8988T (cell line): Measurements from ENCODE around the gene RBMS3.

Experiments used
- DNase-seq: peaks from one replicate; pipeline ENCODE4 v3.0.0; 2011

RBMS3 gene

DNA sequence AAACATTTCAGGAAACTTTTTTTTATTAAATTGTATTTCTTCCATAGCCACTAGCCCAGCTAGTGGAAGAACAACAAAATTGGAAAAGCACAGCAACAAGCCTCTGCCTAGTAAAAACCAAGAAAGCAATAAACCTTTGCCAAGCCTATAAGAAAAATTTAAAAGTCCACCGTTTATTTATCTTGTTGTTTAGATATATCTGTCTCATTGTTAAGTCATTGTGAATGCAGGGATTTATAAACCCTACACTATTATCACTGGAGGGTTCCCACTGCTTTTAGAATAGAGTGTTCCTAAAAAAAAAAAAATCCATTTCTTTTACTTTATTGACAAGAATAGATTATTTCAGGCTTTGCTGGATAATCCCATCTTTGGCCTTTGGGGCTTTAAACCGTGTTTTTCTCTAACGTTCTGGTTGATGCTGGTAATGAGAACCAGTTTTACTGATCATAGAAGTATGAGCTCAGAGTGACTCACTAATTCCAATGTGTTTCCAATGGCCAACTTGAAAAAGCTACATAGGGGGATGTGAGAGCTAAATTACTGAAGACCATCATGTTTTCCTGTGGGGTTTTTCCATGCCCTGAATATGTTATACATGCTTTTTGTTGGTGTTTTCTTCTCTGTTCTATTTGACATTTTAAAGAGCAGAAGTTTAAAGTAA, 634.1 kb downstream of the RBMS3 start:
- no peak for DNase-seq

DNA sequence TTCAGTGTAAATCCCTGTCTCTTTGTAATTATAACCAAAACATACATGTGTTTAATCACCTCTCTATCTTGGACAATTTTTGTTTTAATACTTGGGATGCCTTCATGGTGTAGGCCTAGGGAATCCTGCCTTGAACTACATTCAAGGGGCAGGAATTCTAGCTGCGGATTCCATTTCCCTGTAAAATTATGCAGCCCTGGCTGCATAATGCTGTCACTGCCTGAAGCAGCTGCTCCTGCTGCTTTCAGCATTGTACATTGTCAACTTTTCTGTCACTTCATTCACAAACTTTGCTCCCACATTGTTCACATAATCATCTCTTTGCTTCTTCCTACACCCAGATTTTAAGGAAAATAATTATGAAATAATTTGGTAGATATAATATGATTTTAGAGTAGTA, 638.7 kb downstream of the RBMS3 start:
- no peak for DNase-seq

DNA sequence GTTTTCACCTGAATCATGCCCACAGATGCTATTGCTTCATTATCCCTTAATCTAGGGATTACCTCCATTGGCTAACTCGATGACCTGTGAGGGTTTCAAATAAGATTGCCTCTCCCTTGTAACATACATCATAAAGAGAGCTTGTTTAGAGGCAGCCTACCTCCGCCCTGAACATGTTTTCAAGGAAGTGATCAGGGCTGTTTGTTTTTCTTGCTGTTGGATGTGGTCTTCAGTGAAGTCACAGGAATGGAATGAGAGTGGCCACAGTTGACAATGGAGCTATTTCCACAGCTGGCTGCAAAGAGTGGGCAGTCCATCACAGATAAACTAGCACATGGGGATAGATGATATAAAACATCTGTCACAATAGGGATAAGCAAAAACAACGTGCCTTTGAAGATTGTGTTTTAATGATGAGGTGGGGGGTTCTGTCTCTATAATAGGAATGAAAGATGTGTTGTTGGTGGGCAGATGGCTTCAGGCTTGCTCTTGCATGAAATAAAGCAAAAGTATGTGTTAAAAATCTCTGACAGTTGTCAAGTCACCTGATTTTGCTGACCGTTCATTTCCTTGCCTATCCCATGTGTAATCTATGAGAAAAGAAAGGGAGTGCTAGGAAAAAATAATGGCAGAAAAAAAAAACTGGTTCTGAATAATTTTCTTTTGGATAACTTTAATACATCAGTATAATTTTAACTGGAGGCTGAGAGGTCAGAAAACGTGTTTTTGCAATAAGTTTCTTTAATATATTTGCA, 642.3 kb downstream of the RBMS3 start:
- DNase-seq, result no peak

DNA sequence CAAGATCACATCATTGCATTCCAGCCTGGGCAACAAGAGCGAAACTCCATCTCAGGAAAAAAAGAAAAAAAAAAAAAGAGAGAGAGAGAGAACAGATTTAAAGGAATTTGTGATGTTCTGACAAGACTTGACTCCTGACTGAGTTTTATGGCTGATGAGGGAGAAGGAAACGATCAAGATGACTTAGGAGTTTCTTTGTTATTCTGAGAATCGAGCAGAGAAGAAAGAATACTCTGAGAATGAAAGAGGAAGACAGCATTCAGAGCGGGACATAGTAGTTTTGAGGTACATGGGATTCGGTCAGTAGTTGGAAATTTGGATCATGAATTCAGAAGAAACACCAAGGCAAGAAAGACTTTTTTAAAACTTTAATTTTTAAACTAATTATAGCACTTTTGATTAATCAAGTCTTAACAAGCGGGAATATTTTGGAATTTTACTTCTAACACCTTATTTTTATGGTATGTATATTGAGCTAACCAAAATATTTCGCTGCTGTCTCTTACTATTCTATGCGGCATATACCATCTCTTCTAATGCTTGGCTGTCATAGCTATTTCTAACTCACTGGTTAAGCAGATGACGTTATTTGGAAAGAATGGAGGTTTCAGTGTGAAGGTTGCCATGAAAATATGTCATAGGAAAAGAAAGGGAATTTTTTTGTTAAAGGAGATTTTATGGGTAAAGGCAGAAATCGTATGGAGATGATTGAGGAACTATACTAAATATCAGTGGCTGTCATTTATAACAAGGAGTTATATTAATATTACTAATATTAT, 644.1 kb downstream of the RBMS3 start:
- no peak for DNase-seq

DNA sequence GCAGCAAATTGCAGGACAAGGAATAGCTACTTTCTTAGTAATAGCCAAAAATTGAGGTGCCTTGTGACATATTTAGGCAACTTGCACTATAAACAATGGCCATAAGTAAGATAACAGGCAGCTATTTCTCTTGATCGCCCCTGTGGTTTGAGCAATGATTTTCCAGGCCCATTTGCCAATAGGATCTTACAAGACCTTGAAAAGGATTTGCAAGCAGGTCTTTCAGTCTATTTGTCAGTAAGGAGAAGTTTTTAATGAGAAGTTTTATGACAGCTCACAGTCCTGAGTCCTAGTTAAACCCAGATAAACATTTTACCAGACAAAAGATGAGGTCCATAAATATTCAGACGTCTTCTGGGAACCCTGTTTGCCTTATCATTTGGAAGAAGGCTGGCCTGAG, 645.5 kb downstream of the RBMS3 start:
- DNase-seq, result no peak

DNA sequence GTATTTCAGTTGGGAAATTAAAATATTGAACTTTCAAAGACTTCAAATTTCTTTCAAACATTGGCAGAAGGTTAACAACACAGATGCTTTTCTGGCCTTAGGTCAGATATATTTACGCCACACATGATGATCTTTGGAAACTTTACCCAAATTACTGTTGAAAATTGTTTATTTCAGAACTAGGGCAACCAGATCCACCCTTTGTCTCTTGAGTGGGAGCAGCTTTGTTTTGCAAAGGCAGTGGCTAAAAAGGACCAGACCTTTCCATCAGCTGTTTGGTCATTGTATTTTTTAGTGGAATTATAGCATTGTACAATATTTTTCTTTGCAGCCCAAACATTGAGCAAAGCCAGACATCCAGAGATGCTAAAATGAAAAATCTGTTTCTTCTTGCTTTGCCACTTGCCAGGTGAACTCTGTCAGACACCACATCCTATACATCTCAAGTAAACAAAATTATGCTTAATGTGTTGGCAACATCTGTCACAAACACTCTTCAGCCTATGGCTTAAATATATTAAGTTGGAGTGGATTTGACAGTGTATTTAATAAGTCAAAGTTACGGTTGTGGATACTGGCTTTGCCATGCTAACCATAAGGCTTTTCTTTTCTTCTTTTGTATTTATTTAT, 651.9 kb downstream of the RBMS3 start:
- no peak for DNase-seq

DNA sequence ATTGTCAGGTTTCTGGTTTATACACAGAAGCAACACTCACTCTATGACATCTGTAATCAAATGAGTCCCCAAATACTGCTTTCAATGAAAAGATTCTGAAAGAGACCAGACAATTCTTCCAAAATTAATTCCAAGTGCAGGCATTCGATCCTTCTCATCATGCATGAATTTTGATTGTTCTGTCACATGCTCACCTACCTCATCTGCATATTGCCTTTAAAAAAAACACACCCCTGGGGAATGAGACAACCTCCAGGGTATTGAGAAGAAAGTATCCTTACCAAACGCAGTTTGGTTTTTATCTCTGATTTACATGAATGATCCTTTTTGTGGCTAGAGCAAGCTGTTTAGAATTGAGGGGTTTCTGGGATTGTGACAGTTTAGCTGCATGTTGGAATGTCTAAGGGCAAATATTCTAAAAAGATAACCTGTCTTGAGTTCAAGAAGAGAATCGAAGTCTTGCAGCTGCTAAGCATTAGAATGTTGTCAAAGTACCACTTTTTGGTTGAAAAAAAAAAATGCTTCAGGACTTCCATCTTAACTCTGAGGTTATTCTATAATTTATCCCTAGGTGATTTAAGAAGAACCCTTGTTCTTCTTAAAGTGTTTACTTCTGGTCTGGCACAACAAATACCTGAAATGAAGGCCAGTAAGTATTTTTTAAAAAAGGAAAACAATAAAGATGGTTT, 653.1 kb downstream of the RBMS3 start:
- no peak for DNase-seq

DNA sequence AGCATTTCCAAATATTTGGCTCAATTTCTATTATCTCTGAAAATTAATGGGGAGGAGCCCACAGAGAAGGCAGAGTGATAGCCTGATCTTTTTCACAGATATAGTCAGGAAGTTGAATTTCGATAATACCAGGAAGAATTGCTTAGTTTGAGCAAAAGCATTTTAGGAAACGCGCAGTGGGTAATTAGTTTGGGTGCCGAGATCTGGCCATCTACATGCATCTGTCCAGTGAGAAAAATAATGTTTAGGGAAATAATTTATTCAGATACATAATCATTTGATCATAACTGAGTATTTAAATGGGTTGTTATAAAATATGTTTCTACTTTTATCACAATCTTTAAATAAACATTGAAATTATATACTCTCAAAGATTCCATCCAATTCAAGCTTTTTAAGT, 653.9 kb downstream of the RBMS3 start:
- no peak for DNase-seq

DNA sequence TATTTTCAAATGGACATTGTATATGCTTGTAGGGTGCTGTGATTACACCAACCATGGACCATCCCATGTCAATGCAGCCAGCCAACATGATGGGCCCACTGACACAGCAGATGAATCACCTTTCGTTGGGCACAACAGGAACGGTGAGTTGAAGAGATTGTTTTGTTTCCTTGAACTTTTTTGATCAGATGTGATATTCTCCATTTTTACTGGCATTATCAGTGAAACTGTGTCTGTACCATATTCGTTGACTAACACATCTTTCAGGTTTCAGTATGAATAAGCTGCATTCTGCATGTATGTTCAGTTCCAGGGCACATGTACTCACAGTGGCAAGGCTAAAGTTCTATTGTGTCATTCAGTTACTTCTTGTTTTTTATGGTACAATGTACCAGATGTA, 655.2 kb downstream of the RBMS3 start:
- DNase-seq, result no peak

DNA sequence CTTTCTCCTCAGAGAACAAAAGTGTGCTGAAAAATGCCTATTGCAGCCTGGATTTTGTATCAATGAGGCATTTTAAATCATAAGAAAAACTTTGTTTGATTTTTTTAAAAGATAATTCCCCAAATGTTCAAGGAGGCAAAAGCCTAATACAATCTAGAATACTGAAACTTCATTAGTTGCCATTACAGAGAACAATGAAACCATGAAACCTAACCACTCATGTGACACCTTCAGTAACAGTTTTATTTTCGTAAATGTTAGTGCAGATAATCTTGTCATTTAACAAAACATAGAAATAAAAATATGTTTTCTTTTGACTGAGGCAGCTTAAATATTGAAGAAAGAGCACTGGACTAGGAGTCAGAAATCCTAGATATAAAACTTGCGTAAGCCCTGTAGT, 655.9 kb downstream of the RBMS3 start:
- DNase-seq, result no peak

DNA sequence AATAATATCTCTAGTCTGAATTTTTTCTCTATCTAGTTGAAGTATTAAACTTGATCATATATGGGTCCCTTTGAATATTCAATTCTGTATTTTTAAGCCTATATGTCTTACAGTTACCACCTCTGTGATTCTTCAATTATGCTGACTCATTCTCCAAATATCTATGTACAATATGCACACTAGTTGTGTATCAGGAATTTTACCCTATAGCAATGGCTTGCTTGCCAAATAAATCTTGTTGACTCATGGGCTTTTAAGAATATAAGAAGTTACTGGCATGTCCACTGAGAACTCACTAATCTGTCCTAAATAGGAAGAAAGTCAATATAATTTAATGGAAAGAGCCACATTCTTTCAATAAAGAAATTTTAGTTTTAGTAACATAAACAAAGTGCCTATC, 656.3 kb downstream of the RBMS3 start:
- DNase-seq, result no peak

DNA sequence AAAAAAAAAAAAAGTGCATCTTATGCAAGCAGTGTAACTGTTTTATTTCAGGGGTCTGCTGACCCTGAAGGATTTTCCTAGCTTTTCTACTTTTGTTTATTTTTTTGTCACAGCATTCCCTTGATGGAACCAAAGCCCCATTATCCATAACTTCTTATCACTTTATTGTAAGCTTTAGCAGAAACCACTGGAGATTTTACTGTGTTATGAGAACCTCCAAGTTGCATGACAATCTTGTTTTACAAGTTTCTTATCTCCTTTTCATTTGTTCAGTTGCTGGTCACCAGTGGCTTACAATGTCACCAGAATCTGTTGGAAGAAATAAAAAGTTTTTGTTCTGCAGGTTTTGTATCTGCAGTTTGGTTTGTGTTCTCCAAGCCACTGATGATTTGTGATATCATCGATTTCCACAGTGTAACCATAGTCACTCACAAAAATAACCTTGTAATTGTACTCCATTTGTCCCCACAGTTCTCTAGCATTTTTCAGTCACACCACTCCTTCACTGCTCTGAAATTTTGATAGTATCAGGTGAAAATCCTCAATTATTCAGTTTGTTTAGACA, 660.0 kb downstream of the RBMS3 start:
- no peak for DNase-seq

DNA sequence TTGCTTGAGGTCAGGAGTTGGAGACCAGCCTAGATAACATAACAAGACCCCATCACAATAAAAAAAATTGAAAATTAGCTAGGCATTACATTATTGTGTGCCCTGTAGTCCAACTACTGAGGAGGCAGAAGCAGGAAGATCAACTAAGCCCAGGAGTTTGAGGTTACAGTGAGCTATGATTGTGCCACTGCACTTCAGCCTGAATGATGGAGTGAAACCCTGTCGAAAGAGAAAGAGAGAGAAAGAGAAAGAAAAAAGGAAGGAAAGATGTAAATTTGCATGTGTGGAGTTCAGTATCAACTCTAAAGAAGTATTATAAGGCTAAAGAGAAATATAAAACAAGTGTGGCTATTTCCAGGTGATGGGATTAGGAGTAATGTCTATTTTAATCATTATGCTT, 661.4 kb downstream of the RBMS3 start:
- DNase-seq, result no peak

DNA sequence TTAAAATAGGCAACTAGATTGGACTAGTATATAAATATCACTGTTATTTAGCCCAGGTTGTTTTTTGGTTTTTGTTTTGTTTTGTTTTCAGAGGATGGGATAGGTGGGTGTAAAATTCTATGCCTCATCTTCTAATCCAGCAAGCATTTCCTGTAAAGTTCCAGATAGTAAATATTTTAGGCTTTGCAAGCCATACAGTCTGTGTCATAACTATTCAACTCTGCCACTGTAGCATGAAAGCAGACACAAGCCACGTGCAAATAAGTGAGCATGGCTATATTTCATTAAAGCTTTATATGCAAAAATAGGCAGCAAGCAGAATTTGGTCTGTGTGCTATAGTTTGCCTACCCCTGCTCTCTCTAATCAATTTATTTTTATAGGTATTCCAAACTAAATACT, 668.3 kb downstream of the RBMS3 start:
- DNase-seq, result no peak

DNA sequence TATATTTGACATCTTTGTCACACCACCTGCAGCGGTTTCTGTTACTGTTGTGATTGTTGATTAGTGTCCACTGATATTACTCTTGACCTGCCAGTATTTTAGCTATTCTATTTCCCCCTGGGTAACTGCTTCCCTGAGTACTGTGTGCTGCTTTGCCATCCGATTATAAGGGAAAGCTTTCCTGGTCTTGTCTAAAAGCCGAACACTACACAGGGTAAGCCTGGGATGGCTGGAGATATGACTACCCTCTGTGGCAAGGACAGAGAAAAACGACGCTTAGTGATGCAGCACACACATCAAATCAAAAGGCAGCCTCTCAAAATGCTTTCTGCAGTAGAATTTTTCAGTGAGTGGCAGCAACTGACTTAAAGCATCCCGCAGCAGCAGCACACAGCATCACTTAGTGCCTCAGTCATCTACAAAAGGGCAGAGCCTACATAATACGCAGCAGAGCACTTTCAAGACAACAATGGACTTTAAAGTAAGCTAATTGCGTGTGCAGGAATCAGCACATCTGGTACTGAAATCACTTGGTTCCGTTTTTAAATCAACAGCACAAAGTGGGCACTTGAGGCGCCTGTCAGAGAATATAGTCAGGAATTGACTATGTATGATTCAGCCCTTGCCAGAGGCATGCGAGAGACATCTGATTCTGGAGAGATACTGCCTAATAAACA, 669.2 kb downstream of the RBMS3 start:
- no peak for DNase-seq

DNA sequence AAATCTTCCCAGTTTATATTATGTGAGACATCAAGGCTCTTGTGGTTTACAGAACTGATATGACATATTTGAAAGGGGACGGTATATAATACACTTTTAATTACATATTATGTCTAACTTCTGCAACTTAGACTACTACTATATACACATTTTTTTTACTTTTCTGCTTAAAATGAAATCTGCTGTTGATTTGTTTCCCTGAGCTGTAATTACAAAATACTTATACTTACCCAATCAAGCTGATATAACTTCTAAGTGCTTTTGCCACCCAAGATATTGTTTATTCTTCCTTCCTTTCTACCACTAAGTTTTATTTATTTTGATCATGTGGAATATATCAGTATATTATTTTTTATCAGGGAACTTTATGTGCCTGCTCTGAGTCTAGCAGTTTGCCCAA, 671.6 kb downstream of the RBMS3 start:
- no peak for DNase-seq

DNA sequence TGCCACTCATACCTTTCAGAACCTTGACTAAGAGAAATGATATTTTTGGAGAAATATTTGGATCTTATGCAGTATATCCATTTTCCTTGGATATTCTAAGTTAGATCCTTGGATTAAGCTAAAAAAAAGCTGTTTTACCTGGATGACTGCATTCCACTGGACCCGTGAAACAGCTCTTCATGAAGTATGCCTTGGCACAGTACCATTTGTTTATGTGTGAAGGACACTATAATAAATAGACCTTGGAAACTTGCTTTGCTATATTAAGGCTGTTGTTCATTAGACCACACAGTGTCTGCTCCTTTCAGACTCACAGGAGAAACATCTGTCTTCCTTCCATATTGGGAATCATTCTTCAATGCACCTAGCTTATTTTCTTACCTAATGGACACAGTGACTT, 674.5 kb downstream of the RBMS3 start:
- no peak for DNase-seq

DNA sequence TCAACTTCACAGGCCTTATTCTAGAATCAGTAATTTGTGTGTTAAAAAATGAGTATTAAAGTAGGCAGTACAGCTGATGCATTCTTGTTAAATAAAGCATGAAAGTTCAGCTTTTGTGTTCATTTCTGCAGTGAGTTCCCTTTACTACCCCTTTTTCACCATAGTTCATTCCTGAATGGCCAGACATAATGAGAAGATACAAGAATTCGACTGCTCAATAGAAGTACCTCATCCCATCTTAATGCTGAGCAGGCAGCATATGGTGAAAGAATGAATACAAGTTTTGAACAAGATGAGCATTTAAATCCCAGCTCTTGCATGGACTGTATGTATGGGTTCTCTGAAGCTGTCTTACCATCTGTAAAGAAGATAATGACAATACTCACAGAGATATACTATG, 677.9 kb downstream of the RBMS3 start:
- no peak for DNase-seq

DNA sequence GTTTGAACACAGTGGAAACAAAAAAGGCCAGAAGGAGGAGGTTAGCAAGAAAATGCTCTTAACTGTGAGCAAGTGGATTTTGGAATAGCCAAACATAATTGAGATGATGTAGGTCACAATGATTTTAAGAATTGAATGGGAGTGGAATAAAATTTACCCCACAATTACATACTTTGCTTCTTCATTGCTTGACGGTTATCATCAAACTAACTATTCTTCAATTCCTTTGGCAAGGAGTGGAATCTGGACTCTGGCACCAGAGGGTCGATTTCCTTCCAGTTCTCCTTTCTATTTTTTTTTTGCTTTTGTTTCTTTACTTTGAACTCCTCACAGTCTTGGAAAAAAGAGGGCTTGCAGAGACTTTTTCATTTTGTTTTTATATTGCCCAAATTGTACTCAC, 691.0 kb downstream of the RBMS3 start:
- no peak for DNase-seq

DNA sequence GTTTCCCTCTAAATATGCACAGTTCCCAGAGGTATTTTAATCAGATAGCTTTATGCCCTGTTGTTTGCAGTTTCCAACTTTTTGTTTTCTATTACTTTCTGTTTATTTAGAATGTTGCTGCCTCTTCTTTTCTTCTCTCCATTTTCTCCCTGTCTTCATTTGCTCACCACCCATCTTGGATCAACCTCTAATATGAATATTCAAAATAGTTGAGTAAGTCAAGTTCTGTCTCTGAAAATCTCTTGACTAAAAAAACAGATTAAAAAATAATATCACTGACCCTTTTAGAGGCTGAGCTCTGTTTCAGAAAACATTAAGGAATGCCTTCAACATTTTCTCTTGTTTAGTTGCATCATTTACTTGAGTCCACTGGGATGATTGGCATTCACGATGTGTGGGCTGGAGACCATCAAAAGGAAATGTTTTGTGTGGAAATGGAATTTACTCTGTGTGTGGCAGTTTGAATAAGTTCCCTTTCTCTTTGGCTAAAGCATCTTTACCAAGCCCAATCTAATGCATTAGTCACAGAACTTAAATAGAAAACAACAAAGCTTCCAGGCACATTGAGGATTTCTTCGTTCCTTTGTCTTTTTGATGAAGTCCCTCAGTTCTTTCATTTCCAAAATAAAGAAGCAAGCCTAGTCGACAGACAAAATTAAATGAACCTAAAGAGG, 691.6 kb downstream of the RBMS3 start:
- DNase-seq, result no peak

DNA sequence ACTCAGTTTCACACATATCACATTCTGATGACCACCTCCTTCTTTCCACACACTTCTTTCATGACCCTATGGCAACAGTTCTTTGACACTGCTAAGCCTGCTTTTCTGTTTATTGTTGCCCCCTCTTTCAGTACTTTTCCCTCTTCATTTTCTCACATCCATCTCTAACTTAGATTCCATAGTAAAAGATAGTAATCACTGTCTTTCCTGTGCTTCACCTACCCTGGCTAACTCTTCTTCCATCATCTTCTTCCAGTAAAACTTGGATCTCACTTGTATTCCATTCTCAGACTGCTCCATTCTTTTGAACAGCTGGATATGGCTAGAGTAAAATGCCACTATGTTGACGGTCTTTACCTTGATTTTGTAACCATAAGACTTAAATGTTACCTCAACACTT, 692.9 kb downstream of the RBMS3 start:
- no peak for DNase-seq

DNA sequence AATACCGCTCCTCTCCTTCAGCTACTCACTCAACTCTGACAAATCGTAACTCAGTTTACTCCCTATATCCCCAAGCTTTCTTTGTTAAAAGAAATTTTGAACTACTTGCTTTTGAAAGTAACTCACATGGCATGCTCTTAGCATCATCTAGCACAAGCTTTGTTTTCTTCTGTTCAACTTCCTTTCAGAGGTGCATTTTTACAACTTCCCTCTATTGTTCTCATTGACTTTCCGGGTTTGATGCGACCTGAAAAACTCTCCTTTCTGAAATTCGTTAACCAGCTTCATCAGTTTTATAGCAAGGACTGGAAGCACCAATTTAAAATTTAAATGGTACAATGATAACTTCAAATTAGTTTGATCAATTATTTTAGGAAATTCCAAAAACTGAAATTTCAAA, 696.0 kb downstream of the RBMS3 start:
- DNase-seq, result no peak
